ENCODE results near the gene CAMTA1.

GRCh38 chr1:7087888-7088287 is 302.6 kb downstream of the CAMTA1 start:
- TF ChIP-seq GATA1 (IDR thresholded peaks at IDR 0.05; ENCODE audit: low read depth, low read length) = no peak
- no peak for TF ChIP-seq POLR2A (IDR thresholded peaks at IDR 0.05; ENCODE audit: low read length)

Data from erythroblast (primary cell).